ENCODE results near the gene SEMG2. TPM values are rescaled to one million over a fixed set of nuclear protein-coding genes. Genes with fewer than 3 reads are reported as not detected.

SEMG2 gene
- total and polyA plus RNA-seq, 2 donors (not counting 1 experiment from before 2014, with no cell fraction given), result not detected

DNA sequence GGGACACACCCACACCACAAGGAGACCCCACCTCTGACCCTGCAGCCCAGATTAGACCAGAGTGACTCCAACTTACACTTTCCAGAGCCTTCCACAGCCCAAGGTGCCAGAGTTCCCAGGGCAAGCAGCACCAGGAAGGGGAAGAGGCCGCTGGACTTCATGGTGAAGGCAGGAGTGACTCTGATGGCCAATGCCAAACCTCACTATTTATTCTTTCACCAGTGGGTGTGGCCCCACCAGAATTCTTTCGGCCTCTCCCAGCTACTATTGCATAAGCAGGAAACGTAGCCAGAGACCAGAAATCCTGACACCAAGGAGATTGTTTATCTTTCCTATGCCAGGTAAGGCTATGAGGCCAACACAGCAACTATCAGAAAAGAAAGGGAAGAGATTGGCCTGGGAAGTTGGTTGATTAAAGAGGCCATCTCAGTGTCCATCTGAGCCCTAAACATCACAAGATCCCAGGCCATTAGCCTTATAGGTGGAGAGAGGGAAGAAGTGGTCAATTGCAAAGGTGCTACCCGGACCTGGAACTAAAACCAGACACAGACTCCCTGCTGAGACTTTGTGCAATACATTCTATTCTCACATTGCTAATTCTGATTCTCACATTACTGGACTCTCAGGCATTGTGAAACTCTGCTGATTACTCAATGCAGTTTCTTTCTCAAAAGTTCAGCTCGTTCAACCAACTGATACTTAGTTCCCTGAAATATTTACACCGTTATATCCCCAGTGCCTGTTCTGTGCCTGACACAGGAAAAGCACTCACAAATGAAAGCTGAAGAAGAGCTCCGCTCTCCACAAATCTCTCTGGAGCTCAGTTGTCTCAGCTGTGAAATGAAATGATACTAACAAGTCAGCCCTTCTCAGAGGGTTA is 33.5 kb downstream of the SEMG2 start, which contains the start of gene SLPI:
TSS of gene SLPI (minus strand) at position 182 of the 880 bp plus-strand sequence. CDS start at position 161, 21 bp downstream.
- WGBS (ENCODE audit: insufficient coverage), result 53% methylated on average over 4 of the region's 7 CpGs

GRCh38 chr20:45257161-45257560 is 36.0 kb downstream of the SEMG2 start:
- Histone ChIP-seq H3K27me3 (replicated peaks in 1 of 4; ENCODE audit: control extremely low read depth in 1 of 4, control insufficient read depth in 3 of 4, insufficient read depth in 4 of 4, low read length in 3 of 4) (peaks cover 0 to 17% (median 8%) of the 10 kb centered on the region in 4 experiments), H2AFZ (ENCODE audit: insufficient read depth, low read depth, low read length, poor library complexity, severe bottlenecking) (no peak overlapping the region), H3K4me1 (ENCODE audit: control insufficient read depth in 2 of 2, insufficient read depth in 2 of 2, low read length in 2 of 2) (no peaks in the 10 kb centered on the region), H3K79me2 (ENCODE audit: control insufficient read depth, insufficient read depth, low read length) (no peaks in the 10 kb centered on the region), H3K27ac (ENCODE audit: low read length in 2 of 2) (no peak overlapping the region), H3K4me2 (replicated peaks; ENCODE audit: low read depth, low read length, poor library complexity, severe bottlenecking) (no peak overlapping the region), H3K4me3 (ENCODE audit: control extremely low read depth in 1 of 5, extremely low read depth in 1 of 5, insufficient read depth in 1 of 5, low read depth in 2 of 5, low read length in 4 of 5) (no peak overlapping the region), H3K9me3 (ENCODE audit: control extremely low read depth in 1 of 3, control insufficient read depth in 2 of 3, insufficient read depth in 1 of 3, low read length in 2 of 3) (peaks cover 0 to 3% (median 0%) of the 10 kb centered on the region in 3 donors), H3K9ac (ENCODE audit: low read length) (no peak overlapping the region), H4K20me1 (ENCODE audit: control insufficient read depth, insufficient read depth, low read length, poor library complexity, severe bottlenecking) (no peaks in the 10 kb centered on the region), H3K36me3 (replicated peaks in 1 of 2; ENCODE audit: control extremely low read depth in 1 of 2, control insufficient read depth in 1 of 2, extremely low read depth in 1 of 2, insufficient read depth in 2 of 2, low read length in 1 of 2) (no peaks in the 10 kb centered on the region)
- Mint-ChIP-seq H3K4me3 (no peak overlapping the region), H3K4me1 (no peaks in the 10 kb centered on the region), H3K27ac (no peak overlapping the region), H3K9me3 (ENCODE audit: insufficient read depth) (no peaks in the 10 kb centered on the region), H3K27me3 (peaks cover 52% of the 10 kb centered on the region)
- intact Hi-C loops (cut with micrococcal nuclease), result no loop called here
- ChIA-PET POLR2A (no interaction called here), CTCF (no interaction called here)
- ATAC-seq (ENCODE audit: low read depth), result no peak
- WGBS (ENCODE audit: insufficient coverage), result 77% methylated on average over 3 of the region's 3 CpGs
- TF ChIP-seq EZH2 (IDR thresholded peaks at IDR 0.05; ENCODE audit: borderline replicate concordance, insufficient read depth, low read depth, low read length, poor library complexity, severe bottlenecking), result no peak
- TF ChIP-seq, protein P1, sequence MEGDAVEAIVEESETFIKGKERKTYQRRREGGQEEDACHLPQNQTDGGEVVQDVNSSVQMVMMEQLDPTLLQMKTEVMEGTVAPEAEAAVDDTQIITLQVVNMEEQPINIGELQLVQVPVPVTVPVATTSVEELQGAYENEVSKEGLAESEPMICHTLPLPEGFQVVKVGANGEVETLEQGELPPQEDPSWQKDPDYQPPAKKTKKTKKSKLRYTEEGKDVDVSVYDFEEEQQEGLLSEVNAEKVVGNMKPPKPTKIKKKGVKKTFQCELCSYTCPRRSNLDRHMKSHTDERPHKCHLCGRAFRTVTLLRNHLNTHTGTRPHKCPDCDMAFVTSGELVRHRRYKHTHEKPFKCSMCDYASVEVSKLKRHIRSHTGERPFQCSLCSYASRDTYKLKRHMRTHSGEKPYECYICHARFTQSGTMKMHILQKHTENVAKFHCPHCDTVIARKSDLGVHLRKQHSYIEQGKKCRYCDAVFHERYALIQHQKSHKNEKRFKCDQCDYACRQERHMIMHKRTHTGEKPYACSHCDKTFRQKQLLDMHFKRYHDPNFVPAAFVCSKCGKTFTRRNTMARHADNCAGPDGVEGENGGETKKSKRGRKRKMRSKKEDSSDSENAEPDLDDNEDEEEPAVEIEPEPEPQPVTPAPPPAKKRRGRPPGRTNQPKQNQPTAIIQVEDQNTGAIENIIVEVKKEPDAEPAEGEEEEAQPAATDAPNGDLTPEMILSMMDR (IDR thresholded peaks at IDR 0.05), result no peak
- DNase-seq, result no peak

More for the DNA sequence above, 33.5 kb downstream of the SEMG2 start, which contains the start of gene SLPI:
- H2AFZ ChIP-seq (ENCODE audit: insufficient read depth, low read depth, low read length, poor library complexity, severe bottlenecking), result no peak within 1 kb of the TSS
- TF ChIP-seq, protein P1 (IDR thresholded peaks at IDR 0.05), result no peak
- no peak for TF ChIP-seq EZH2 (IDR thresholded peaks at IDR 0.05; ENCODE audit: borderline replicate concordance, insufficient read depth, low read depth, low read length, poor library complexity, severe bottlenecking)
- H3K36me3 ChIP-seq (replicated peaks in 1 of 2; ENCODE audit: control extremely low read depth in 1 of 2, control insufficient read depth in 1 of 2, extremely low read depth in 1 of 2, insufficient read depth in 2 of 2, low read length in 1 of 2), result no peaks in the 10 kb centered on the region
- intact Hi-C loops (cut with micrococcal nuclease), result no loop called here
- H3K9me3 Mint-ChIP-seq (ENCODE audit: insufficient read depth), result no peaks in the 10 kb centered on the region
- H3K27ac ChIP-seq (ENCODE audit: low read length in 2 of 2), result no peak within 1 kb of the TSS
- H3K4me3 Mint-ChIP-seq, result no peak within 1 kb of the TSS
- peaks cover 0 to 18% (median 12%) of the 10 kb centered on the region in 4 experiments for H3K27me3 ChIP-seq (replicated peaks in 1 of 4; ENCODE audit: control extremely low read depth in 1 of 4, control insufficient read depth in 3 of 4, insufficient read depth in 4 of 4, low read length in 3 of 4)
- no peak within 1 kb of the TSS for H3K9ac ChIP-seq (ENCODE audit: low read length)
- H3K4me3 ChIP-seq (ENCODE audit: control extremely low read depth in 1 of 5, extremely low read depth in 1 of 5, insufficient read depth in 1 of 5, low read depth in 2 of 5, low read length in 4 of 5), result no peak within 1 kb of the TSS
- H3K9me3 ChIP-seq (ENCODE audit: control extremely low read depth in 1 of 3, control insufficient read depth in 2 of 3, insufficient read depth in 1 of 3, low read length in 2 of 3), result peaks cover 0 to 3% (median 0%) of the 10 kb centered on the region in 3 donors
- no peak within 1 kb of the TSS for H3K4me2 ChIP-seq (replicated peaks; ENCODE audit: low read depth, low read length, poor library complexity, severe bottlenecking)
- ATAC-seq (ENCODE audit: low read depth), result no peak
- CTCF ChIA-PET, result no interaction called here
- no peak for DNase-seq
- H3K79me2 ChIP-seq (ENCODE audit: control insufficient read depth, insufficient read depth, low read length), result no peaks in the 10 kb centered on the region
- no peaks in the 10 kb centered on the region for H3K4me1 ChIP-seq (ENCODE audit: control insufficient read depth in 2 of 2, insufficient read depth in 2 of 2, low read length in 2 of 2)
- no peak within 1 kb of the TSS for H3K27ac Mint-ChIP-seq
- peaks cover 60% of the 10 kb centered on the region for H3K27me3 Mint-ChIP-seq
- no peaks in the 10 kb centered on the region for H4K20me1 ChIP-seq (ENCODE audit: control insufficient read depth, insufficient read depth, low read length, poor library complexity, severe bottlenecking)
- POLR2A ChIA-PET, result no interaction called here
- no peaks in the 10 kb centered on the region for H3K4me1 Mint-ChIP-seq

Measured in B cell (primary cell).